Neural cell (in vitro differentiated cells): ENCODE results near the gene FAM236D. TPM values are rescaled to one million over a fixed set of nuclear protein-coding genes. Genes with fewer than 3 reads are reported as not detected.
"Not testable (repeated sequence)": the region's sequence is repeated elsewhere in the genome, so short reads cannot be mapped to it uniquely, and the experiment has no call there.

Experiments used
- H2AFZ ChIP-seq: fragments of 200-600, 300-800 bp; sonication (generic), shearing (Covaris generic); 2 replicates; pipeline ENCODE4 v1.6.0; 2014; ENCODE audit warnings: low read depth, mild to moderate bottlenecking, antibody characterized with exemption, low read length, moderate library complexity
- H3F3A ChIP-seq: fragments of 200-600 bp; shearing (Covaris generic); 2 replicates; pipeline ENCODE4 v1.6.1; 2016; ENCODE audit warnings: mild to moderate bottlenecking, moderate library complexity, mixed read lengths, antibody characterized with exemption, low read length; ENCODE audit not compliant: insufficient read depth, poor library complexity, severe bottlenecking
- H3K27ac ChIP-seq: fragments of 200-600, 300-800 bp; sonication (generic), shearing (Covaris generic); 2 replicates; pipeline ENCODE4 v1.5.1; 2014; ENCODE audit warnings: mild to moderate bottlenecking, low read length, moderate library complexity
- H3K27me3 ChIP-seq: fragments of 300-800, 200-600 bp; sonication (generic), shearing (Covaris generic); 2 replicates; pipeline ENCODE4 v1.6.0; 2014; ENCODE audit warnings: mild to moderate bottlenecking, low read depth, low read length, moderate library complexity; ENCODE audit not compliant: insufficient read depth
- H3K36me3 ChIP-seq: fragments of 300-800, 200-600 bp; sonication (generic), shearing (Covaris generic); 2 replicates; pipeline ENCODE4 v1.5.1; 2014; ENCODE audit warnings: mild to moderate bottlenecking, antibody characterized with exemption, low read length, moderate library complexity; ENCODE audit not compliant: insufficient read depth
- H3K4me2 ChIP-seq: fragments of 300-800, 200-600 bp; sonication (generic), shearing (Covaris generic); 2 replicates; pipeline ENCODE4 v1.6.0; 2014; ENCODE audit warnings: mild to moderate bottlenecking, low read length
- H3K4me3 ChIP-seq: fragments of 300-800, 200-600 bp; sonication (generic), shearing (Covaris generic); 2 replicates; pipeline ENCODE4 v1.5.1; 2014; ENCODE audit warnings: mild to moderate bottlenecking, low read length, moderate library complexity
- H3K79me2 ChIP-seq: fragments of 200-600 bp; shearing (Covaris generic); replicated peaks from 2 replicates; pipeline ENCODE4 v1.6.0; 2014; ENCODE audit warnings: mild to moderate bottlenecking, low read length, moderate library complexity; ENCODE audit not compliant: insufficient read depth
- H3K9ac ChIP-seq: fragments of 300-800, 200-600 bp; sonication (generic), shearing (Covaris generic); 2 replicates; pipeline ENCODE4 v1.6.1; 2016; ENCODE audit warnings: mild to moderate bottlenecking, low read length, mixed read lengths
- H3K9me2 ChIP-seq: fragments of 200-600 bp; shearing (Covaris generic); 2 replicates; pipeline ENCODE4 v1.6.1; 2016; ENCODE audit warnings: mild to moderate bottlenecking, low read length, mixed read lengths; ENCODE audit not compliant: insufficient read depth
- H3K9me3 ChIP-seq: fragments of 200-600, 300-800 bp; sonication (generic), shearing (Covaris generic); 2 replicates; pipeline ENCODE4 v1.6.1; 2016; ENCODE audit warnings: mild to moderate bottlenecking, mixed run types, low read length, moderate library complexity, mixed read lengths
- H4K20me1 ChIP-seq: fragments of 200-600 bp; shearing (Covaris generic); 2 replicates; pipeline ENCODE4 v1.6.1; 2016; ENCODE audit warnings: mild to moderate bottlenecking, mixed run types; ENCODE audit not compliant: insufficient read depth
- polyA minus RNA-seq: library from RNA; depleted of rRNA, polyadenylated mRNA; stranded (reverse); fragments of >200 nt; gene quantifications from 2 replicates; pipeline ENCODE4 v1.2.3, GENCODE V29; 2014
- polyA plus RNA-seq: library from polyadenylated mRNA; depleted of rRNA; stranded (reverse); fragments of >200 nt; gene quantifications from 2 replicates; pipeline ENCODE4 v1.2.3, GENCODE V29; 2014

Gene FAM236D
- polyA plus RNA-seq (not detected in 2 replicates), polyA minus RNA-seq (not detected in 2 replicates)

DNA sequence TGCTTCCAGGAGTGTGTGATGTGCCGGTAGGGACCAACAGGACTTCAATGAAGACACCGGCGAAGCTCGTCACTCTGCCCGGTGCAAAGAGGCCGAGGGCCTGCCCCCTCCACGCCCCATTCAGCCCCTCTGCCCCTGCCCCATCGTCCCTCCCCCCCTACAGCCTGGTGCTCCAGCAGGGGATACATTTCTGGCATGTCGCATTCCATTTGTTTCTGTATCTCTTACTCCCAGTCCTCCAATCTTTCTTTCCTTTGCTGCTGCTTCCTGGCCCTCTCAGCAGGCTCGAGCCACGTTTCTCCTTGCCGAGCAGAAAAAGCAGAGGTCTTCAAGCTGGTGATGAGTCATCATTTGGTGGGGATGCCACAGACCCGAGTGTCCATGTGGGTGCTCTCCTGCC, at the start of gene FAM236D:
FAM236D (minus strand) TSS at position 101 of the 400 bp plus-strand sequence; CDS start at position 1, 100 bp downstream.
- H3K9me3 ChIP-seq, H3K4me3 ChIP-seq, H2AFZ ChIP-seq, H3K4me2 ChIP-seq, H3K9ac ChIP-seq, H3K36me3 ChIP-seq, H3K9me2 ChIP-seq, H4K20me1 ChIP-seq, H3K79me2 ChIP-seq, H3F3A ChIP-seq, H3K27me3 ChIP-seq, H3K27ac ChIP-seq: not testable (repeated sequence)

DNA sequence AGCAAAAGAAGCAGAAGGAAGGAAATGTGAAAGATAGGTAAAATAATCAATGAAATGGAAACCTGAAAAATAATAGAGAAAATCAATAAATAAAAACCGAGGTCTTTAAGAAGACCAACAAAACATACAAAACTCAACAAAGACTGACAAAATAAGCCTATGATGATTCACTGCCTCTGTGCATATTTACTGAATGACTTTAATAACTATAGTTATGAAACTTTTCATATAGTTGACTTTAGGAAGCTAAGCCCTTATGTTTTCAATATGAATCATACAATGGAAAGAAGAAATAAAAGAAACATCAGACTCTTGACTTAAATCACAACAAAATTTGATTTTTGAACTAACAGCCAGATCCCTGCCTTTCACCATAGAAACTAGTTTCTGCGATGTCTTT, 29.5 kb upstream of the FAM236D start:
- not testable (repeated sequence) for H2AFZ ChIP-seq, H3K27ac ChIP-seq, H3F3A ChIP-seq, H3K27me3 ChIP-seq, H3K4me3 ChIP-seq, H3K9me3 ChIP-seq, H3K9me2 ChIP-seq, H3K79me2 ChIP-seq, H3K9ac ChIP-seq, H4K20me1 ChIP-seq, H3K4me2 ChIP-seq, H3K36me3 ChIP-seq

DNA sequence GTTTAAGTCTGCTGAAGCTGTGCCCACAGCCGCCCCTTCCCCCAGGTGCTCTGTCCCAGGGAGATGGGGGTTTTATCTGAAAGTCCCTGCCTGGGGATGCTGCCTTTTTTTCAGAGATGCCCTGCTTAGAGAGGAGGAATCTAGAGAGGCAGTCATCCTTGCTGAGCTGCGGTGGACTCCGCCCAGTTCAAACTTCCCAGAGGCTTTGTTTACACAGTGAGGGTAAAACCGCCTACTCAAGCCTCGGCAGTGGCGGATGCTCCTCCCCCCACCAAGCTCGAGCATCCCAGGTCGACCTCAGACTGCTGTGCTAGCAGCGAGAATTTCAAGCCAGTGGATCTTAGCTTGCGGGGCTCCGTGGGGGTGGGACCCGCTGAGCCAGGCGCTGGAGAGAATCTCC, 22.7 kb upstream of the FAM236D start:
- H3F3A ChIP-seq, H3K9me3 ChIP-seq, H3K36me3 ChIP-seq, H3K79me2 ChIP-seq, H3K9ac ChIP-seq, H3K27ac ChIP-seq, H2AFZ ChIP-seq, H4K20me1 ChIP-seq, H3K4me2 ChIP-seq, H3K27me3 ChIP-seq, H3K4me3 ChIP-seq, H3K9me2 ChIP-seq: not testable (repeated sequence)

DNA sequence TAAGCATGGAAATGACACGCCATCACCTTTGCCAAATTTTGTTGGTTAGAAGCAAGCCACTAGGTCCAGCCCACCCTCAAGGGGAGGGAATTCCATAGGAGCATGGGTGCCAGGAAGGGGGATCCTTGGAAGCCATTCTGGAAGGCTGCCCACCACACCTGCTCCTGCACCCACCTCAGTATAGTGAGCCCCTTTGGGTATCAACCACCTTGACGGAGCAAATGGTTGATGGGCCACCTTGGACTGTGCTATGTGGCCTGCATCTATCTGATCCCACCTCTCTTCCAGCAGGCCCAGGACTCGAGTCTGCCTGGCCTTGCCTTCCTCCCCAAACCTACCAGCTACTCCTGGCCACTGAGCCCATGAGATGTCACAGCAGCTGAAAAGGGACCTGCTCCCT, 17.6 kb downstream of the FAM236D start:
- not testable (repeated sequence) for H3K4me2 ChIP-seq, H3K4me3 ChIP-seq, H3K36me3 ChIP-seq, H3K9me2 ChIP-seq, H4K20me1 ChIP-seq, H3K79me2 ChIP-seq, H3K27me3 ChIP-seq, H3K9ac ChIP-seq, H3K9me3 ChIP-seq, H2AFZ ChIP-seq, H3F3A ChIP-seq, H3K27ac ChIP-seq

DNA sequence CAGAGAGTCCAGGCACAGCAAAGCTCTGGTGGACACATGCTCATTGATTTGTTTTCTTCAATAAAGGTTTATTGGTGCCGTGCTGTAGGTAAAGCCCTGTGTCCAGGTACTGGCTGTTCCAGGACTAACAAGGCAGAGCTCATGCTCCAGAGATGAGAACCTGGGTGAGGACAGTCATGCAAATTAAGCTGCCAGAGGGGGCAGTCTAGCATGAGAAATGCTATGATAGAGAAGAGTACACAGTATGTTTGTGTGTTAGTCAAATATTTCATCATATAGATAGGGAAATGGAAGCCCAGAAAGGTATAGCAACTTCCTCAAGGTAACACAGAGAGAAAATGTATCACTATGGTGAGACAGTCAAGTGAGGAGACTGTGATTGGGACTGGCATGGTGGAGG, 19.9 kb downstream of the FAM236D start:
- not testable (repeated sequence) for H3K27ac ChIP-seq, H3K4me3 ChIP-seq, H3K79me2 ChIP-seq, H3K9me2 ChIP-seq, H3F3A ChIP-seq, H3K36me3 ChIP-seq, H3K4me2 ChIP-seq, H4K20me1 ChIP-seq, H2AFZ ChIP-seq, H3K9ac ChIP-seq, H3K27me3 ChIP-seq, H3K9me3 ChIP-seq

DNA sequence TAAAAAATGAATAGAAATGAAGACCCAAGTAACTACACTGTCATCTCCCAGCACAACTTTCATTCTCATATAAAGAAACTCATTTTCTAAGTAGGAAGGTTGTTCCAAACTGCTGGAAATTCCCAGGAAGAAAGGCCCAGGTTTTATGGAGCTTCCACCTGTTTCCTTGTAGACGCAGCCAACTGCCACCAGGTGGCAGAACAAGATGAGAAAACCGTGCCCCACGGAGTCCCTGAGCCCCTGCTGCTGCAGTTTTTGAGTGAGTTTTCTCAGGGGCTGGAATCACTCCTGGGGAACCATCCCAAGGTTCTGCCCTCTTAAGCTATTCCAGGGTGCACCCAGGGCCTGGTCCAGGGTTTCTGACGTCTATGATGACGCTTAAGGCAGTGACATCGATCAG, 24.0 kb downstream of the FAM236D start:
- not testable (repeated sequence) for H3K9ac ChIP-seq, H3K36me3 ChIP-seq, H4K20me1 ChIP-seq, H3K27me3 ChIP-seq, H3K27ac ChIP-seq, H2AFZ ChIP-seq, H3F3A ChIP-seq, H3K9me3 ChIP-seq, H3K4me2 ChIP-seq, H3K4me3 ChIP-seq, H3K79me2 ChIP-seq, H3K9me2 ChIP-seq

DNA sequence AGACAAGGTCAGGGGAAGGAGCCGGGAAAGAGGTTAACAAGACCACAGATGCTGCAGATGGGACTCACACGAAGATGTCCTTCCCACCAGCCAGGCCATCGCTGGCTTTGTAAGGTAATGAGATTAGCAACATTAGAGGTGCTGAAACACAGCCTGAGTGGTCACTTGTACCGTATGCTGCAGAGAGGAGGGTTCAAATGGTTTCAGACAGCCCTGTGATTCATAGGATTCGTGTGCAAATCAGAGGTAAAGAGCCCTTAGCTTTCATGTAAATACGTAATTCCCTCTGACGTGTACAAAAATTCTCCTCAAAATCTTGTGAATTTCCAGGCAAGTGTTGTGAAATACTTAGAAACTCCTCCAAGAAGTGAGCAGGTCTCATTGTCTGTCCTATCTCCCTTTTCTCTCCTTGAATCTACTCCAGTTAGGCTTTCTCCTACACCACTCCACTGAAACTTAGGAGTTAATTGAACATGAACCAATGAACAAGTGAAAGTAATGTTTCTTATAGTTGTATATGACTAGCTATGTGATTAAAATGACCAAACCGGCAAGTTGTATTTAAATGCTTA, 24.6 kb downstream of the FAM236D start:
- H3K79me2 ChIP-seq, H3K4me3 ChIP-seq, H3K9me3 ChIP-seq: not testable (repeated sequence)

DNA sequence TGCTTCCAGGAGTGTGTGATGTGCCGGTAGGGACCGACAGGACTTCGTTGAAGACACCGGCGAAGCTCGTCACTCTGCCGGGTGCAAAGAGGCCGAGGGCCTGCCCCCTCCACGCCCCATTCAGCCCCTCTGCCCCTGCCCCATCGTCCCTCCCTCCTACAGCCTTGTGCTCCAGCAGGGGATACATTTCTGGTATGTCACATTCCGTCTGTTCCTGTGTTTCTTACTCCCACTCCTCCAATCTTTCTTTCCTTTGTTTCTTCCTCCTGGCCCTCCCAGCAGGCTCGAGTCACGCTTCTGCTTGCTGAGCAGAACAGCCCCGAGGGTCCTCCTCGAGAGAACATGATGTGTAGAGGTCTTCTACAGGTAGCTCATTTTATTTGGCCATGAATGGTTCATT, 25.4 kb downstream of the FAM236D start, which contains the start of gene FAM236B:
FAM236B (minus strand) TSS at position 101 of the 400 bp plus-strand sequence; CDS start at position 1, 100 bp downstream.
- not testable (repeated sequence) for H3K27me3 ChIP-seq, H3K36me3 ChIP-seq, H3K79me2 ChIP-seq, H3K4me3 ChIP-seq, H3K9me3 ChIP-seq, H3F3A ChIP-seq, H3K9me2 ChIP-seq, H3K4me2 ChIP-seq, H4K20me1 ChIP-seq, H3K27ac ChIP-seq, H2AFZ ChIP-seq, H3K9ac ChIP-seq

More for the DNA sequence above, 24.6 kb downstream of the FAM236D start:
- H4K20me1 ChIP-seq, H3F3A ChIP-seq, H3K27ac ChIP-seq, H2AFZ ChIP-seq, H3K9me2 ChIP-seq, H3K9ac ChIP-seq, H3K27me3 ChIP-seq, H3K36me3 ChIP-seq, H3K4me2 ChIP-seq: not testable (repeated sequence)
